SIG-M5 treated with dmso at 0.1 percent for 504 hours (cell line): ENCODE data around the gene ADAMTS7.
"Not testable (repeated sequence)": the region's sequence is repeated elsewhere in the genome, so short reads cannot be mapped to it uniquely, and the experiment has no call there.

Experiments
- DNase-seq: peaks from one replicate; lab custom pipeline; 2025; ENCODE audit not compliant: unreplicated experiment; lab: John Stamatoyannopoulos, UW

Gene ADAMTS7, protein sequence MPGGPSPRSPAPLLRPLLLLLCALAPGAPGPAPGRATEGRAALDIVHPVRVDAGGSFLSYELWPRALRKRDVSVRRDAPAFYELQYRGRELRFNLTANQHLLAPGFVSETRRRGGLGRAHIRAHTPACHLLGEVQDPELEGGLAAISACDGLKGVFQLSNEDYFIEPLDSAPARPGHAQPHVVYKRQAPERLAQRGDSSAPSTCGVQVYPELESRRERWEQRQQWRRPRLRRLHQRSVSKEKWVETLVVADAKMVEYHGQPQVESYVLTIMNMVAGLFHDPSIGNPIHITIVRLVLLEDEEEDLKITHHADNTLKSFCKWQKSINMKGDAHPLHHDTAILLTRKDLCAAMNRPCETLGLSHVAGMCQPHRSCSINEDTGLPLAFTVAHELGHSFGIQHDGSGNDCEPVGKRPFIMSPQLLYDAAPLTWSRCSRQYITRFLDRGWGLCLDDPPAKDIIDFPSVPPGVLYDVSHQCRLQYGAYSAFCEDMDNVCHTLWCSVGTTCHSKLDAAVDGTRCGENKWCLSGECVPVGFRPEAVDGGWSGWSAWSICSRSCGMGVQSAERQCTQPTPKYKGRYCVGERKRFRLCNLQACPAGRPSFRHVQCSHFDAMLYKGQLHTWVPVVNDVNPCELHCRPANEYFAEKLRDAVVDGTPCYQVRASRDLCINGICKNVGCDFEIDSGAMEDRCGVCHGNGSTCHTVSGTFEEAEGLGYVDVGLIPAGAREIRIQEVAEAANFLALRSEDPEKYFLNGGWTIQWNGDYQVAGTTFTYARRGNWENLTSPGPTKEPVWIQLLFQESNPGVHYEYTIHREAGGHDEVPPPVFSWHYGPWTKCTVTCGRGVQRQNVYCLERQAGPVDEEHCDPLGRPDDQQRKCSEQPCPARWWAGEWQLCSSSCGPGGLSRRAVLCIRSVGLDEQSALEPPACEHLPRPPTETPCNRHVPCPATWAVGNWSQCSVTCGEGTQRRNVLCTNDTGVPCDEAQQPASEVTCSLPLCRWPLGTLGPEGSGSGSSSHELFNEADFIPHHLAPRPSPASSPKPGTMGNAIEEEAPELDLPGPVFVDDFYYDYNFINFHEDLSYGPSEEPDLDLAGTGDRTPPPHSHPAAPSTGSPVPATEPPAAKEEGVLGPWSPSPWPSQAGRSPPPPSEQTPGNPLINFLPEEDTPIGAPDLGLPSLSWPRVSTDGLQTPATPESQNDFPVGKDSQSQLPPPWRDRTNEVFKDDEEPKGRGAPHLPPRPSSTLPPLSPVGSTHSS (N-terminal part only)

GRCh38 chr15:78811124-78811824, at the start of gene ADAMTS7:
ADAMTS7 (minus strand) TSS chr15:78811464; CDS start chr15:78811220, 244 bp downstream.
- DNase-seq, result peak; percentile 21

- peak; percentile 69 for DNase-seq
These were observed 48.9 kb upstream of the ADAMTS7 start for GRCh38 chr15:78859971-78860719.

- no peak for DNase-seq
These were observed 44.5 kb upstream of the ADAMTS7 start for GRCh38 chr15:78855746-78856145.

- DNase-seq, result no peak
These were observed 43.6 kb upstream of the ADAMTS7 start for GRCh38 chr15:78854833-78855372.

GRCh38 chr15:78853500-78853899, 42.2 kb upstream of the ADAMTS7 start:
- DNase-seq, result no peak

DNA sequence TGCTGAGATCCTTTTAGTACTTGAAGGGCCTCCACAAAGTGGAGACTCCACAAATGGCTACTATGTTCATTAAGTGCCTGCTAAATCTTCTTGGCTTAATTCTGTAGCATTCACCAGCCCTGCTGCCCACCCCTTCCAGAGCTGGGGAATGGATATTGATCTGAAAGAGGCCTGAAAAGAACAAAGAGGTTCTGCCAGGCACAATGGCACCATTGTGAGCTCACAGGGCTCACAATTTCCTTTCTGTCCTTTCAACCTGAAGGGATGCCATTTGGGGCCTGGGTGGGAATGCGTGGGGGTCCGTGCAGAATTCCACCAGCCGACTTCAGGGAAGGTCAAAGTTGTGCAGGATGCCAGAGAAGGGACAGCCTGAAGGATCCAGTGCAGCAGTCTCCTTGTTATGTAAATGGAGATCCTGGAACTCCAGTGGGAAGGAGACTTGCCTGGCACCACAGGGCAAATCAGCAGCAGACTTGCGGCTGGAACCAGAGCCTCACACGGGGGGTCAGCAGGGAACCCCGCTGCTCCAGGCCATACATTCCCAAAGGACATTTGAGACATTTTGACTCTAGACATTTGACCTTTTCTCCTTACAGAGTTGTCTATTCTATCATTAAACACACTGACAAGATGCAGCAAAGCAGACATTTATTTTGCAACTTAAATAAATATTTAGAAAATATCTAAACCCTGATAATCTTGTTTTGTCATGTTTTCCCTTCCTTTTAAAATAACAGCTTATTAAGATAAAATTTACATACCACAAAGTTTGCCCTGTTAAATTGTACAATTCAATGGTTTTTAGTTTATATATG, 39.9 kb upstream of the ADAMTS7 start:
- no peak for DNase-seq

DNA sequence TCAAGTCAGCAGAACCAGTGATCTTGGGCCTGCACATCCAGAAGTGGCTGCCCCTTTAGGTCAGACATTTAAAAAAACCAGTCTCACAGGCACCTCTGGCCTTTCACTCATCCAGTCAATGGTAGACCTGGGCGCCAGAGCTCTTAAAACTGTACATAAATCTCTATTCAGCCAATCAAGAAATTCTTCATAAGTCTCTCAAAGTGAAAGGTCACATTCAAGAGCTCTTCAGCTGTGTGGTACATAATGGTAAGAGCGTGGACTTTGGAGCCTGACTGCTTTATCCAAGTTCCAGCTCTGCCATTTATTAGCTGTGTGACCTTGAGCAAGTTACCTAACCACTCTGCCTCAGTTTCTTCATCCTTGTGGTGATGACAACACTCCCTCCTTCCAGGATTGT, 39.1 kb upstream of the ADAMTS7 start:
- no peak for DNase-seq

DNA sequence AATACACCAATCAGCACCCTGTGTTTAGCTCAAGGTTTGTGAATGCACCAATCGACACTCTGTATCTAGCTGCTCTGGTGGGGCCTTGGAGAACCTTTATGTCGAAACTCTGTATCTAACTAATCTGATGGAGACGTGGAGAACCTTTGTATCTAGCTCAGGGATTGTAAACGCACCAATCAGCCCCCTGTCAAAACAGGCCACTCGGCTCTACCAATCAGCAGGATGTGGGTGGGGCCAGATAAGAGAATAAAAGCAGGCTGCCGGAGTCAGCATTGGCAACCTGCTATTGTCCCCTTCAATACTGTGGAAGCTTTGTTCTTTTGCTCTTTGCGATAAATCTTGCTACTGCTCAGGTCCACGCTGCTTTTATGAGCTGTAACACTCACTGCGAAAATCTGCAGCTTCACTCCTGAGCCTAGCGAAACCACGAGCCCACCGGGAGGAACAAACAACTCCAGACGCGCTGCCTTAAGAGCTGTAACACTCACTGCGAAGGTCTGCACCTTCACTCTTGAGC, 36.2 kb upstream of the ADAMTS7 start:
- DNase-seq, result not testable (repeated sequence)

GRCh38 chr15:78846906-78847305, 35.6 kb upstream of the ADAMTS7 start:
- DNase-seq, result not testable (repeated sequence)

GRCh38 chr15:78842519-78842918, 31.3 kb upstream of the ADAMTS7 start:
- no peak for DNase-seq

DNA sequence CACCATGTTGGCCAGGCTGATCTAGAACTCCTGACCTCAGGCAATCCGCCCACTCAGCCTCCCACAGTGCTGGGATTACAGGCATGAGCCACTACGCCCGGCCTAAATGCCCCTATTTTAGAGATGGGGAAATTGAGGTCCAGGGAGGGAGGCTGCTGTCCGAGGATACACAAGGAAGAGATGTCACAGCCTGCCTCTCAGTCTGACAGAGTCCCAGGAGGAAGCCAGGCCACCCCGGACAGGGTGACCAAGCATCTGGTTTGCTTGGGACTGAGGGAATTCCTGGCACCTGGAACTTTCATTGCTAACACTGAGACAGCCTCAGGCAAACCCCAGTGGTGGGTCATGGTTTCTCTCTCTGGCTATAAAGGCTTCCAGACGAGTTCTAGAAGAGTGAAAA, 30.6 kb upstream of the ADAMTS7 start:
- DNase-seq, result no peak

GRCh38 chr15:78841376-78841706, 30.1 kb upstream of the ADAMTS7 start:
- no peak for DNase-seq

GRCh38 chr15:78840661-78841375, 29.6 kb upstream of the ADAMTS7 start:
- DNase-seq, result peak; percentile 81

DNA sequence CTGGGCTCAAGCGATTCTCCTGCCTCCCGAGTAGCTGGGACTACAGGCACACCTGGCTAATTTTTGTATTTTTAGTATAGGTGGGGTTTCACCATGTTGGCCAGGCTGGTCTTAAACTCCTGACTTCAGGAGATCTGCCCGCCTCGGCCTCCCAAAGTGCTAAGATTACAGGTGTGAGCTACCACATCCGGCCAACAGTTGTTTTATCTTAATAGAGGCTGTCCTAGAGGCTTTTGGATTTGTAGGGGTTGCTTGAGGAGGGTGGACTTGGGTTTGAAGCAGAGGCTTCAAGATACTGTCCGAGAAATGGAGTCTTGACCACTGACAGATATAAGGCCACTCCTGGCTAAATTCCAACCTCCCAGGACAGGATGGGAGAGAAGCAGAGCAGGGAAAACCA, 27.9 kb upstream of the ADAMTS7 start:
- DNase-seq, result not testable (repeated sequence)

DNA sequence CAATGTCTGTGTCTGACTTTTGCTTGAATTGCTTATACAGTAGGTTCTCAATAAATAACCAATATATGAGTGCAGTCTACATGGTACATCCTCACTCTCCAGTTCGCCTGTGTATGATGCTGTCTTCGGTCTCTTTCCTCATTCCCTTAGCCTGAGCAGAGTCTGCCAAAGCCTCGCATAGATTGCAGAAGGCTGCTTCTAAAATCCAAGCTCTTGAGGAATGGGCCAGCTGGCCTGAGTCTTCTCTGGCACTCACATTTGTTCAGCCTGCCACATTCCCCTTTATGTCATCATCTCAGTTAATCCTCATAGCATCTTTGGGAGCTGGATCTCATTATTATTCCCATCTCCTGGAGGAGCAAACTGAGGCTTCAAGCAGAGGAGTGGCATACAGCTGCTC, 27.2 kb upstream of the ADAMTS7 start:
- DNase-seq, result no peak

DNA sequence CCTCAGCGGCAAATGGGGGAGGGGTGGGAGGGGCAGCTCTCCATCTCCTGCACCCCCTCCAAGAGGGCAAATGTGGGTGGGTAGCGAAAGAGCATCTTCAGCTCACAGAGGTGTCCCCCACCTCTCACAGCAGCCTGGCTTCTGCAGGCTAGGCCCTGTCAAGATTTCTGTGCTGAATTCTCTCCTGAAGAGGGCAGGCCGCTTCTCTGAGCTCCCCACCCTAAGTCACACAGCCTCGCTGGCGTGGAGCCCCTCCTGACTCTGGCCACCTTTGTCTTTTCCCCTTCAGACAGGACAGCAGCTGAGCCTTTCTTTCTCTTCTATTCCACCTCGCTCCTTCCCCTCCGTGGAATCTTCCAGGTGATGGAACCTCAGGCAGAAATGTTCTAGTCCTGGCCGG, 26.3 kb upstream of the ADAMTS7 start:
- no peak for DNase-seq

- no peak for DNase-seq
These were observed 25.9 kb upstream of the ADAMTS7 start for GRCh38 chr15:78837131-78837530.

DNA sequence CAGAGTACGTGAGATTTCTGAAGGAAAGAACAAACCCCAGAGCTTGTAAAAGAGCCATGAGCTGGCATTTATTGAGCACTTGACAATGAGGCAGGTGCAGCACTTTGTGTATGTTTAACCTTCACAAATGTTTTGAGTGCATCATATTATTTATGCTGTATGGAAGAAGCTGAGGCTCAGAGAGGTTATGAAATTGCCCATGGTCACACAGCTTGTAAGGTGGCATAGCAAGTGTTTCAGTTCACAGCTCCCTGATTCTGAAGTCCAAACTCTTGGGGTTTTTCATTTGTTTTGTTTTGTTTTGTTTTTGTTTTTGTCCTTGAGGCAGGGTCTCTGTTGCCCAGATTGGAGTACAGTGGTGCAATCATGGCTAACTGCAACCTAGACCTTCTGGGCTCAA, 25.1 kb upstream of the ADAMTS7 start:
- no peak for DNase-seq
